ENCODE measurements around the gene RNF130.
"Not testable (repeated sequence)": the region's sequence is repeated elsewhere in the genome, so short reads cannot be mapped to it uniquely, and the experiment has no call there.

RNF130 gene

DNA sequence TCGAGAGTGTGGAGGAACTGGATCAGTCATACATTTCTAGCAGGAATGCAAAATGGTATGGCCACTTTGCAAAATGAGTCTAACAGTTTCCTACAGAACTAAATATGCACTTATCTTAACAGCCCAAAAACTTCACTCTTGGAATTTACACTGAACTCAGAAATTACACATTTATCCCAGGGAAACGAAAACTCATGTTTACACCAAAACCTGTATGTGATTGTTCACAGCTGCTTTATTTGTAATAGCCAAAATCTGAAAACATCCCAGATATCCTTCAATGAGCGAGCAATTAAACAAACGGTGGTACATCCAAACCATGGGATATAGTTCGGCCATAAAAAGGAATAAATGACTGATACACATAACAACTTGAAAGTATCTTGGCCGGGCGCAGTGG is 62.0 kb downstream of the RNF130 start:
- no peak for DNase-seq

DNA sequence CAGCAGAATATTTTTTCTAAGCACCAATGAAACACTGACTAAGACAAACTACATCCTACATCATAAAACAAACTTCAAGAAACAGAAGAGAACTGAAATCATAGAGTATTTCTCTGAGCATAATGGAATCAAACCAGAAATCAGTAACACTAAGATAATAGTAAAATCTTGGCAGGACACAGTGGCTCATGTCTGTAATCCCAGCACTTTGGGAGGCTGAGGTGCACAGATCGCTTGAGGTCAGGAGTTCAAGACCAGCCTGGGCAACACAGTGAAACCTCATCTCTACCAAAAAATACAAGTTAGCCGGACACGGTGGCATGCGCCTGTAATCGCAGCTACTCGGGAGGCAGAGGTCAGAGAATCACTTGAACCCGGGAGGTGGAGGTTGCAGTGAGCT is 63.1 kb downstream of the RNF130 start:
- DNase-seq: no peak

DNA sequence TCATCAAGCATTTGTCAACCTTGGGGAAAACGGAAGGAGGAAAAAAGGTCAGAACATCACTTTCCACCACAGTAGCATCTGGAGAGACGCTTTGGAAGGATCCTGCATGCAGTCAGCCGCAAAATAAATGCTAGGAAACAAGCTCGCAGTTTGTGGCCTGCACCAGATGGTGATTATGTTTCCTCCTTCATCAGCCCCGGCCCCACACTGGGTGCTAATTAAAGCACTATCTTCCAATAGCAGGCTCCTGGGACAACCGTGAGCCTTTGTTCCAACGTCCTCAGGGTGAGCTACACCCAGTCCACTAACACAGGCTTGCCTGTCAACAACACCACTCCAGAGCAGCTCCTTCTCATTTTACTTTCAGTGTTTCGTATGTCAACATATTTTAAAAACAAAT is 64.0 kb downstream of the RNF130 start:
- no peak for DNase-seq

DNA sequence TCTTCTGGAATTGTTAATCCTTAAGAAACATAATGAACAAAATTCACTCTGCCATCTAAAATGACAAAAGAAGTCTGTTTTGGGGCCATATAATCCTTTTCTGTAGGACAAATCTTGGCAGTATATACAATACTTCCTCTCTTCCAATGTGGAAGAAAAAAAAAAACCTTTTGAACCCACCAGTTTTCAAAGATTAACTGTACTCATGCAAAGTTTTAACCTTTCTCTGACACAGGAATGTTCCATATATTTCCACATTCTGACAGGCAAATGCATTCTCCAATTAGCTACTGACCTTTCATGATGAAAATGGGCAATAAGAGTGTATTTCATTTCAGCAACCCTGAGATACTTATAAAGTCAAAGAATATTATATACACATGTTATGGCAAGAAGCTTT is 65.4 kb downstream of the RNF130 start:
- DNase-seq: no peak

DNA sequence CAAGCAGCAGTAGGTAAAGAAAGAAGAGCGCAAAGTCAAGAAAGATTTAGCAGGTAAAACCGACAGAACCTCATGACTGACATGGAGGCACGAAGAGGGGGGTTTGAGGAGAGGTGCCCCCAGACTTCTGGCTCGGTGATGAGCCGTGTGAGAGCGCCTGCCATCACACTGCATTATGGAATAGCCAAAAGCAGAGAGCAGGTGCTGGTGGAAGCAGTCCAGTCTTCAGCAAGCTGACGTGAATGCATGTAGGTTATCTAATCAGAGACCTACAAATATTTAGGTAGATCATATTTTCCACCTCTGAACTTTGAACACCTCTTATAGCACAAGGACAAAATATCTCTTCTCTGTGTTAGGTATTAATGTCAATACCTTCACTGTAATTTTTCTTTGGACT is 68.4 kb downstream of the RNF130 start:
- no peak for DNase-seq

DNA sequence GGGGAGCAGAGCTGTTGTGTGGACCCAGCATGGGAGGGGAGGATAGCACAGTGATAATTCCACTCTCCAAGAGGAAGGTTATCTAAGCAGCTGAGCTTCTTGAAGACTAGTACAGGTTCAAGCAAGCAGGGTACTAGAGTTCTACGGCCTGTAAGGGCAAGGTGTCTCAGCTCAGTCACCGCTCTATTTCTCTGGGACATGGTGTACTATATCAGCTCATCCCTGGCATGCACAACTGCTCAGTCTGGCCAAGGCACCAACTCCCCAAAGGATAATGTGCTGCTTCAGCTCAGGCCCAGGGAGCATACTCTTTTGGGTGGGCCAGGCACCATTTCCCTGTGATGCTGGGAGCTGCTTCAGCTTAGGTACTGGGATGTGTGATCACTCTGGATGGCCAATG is 69.8 kb downstream of the RNF130 start:
- DNase-seq: no peak

DNA sequence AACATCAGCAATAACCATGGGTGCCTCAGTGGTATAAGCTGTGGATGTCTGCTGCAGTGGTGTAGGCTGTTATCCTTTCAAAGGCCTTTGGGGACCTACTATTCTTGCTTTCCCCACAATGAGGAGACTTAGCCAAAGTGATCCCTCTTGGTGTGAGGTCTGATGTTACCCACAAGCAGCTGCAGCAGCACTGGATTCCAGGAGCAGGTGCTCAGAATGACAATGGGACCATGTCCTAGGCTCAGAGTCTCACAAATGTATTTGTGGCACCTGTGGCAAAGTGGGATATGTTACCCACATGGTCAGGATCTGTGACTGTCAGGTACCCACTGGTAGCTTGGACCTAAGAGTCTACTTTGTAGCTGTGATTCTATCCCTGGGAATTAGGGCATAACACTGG is 70.4 kb downstream of the RNF130 start:
- DNase-seq: no peak

DNA sequence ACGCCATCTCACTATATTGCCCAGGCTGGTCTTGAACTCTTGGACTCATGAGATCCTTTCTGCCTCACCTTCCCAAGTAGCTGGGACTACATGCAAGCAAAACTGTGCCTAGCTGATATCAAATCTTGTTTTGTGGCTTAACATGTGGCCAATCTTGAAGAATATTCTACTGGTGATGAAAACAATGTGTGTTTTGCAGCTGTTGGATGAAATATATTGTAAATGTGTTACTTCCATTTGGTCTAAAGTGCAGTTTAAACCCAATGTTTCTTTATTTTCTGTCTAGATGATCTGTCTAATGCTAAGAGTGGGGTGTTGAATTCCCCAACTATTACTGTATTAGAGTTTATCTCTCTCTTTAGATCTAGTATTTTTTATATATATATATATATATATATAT is 73.1 kb downstream of the RNF130 start:
- DNase-seq: no peak

- no peak for DNase-seq
Measured at GRCh38 chr5:179994583-179995323, 76.8 kb downstream of the RNF130 start.

- DNase-seq: not testable (repeated sequence)
Measured at GRCh38 chr5:179992855-179993254, 78.7 kb downstream of the RNF130 start.

GRCh38 chr5:179991106-179991505 is 80.5 kb downstream of the RNF130 start:
- no peak for DNase-seq

GRCh38 chr5:179990525-179990924 is 81.0 kb downstream of the RNF130 start:
- DNase-seq: not testable (repeated sequence)

- no peak for DNase-seq
Measured at GRCh38 chr5:179986328-179986727, 85.2 kb downstream of the RNF130 start.

GRCh38 chr5:179981636-179982035 is 89.9 kb downstream of the RNF130 start:
- DNase-seq: no peak

DNA sequence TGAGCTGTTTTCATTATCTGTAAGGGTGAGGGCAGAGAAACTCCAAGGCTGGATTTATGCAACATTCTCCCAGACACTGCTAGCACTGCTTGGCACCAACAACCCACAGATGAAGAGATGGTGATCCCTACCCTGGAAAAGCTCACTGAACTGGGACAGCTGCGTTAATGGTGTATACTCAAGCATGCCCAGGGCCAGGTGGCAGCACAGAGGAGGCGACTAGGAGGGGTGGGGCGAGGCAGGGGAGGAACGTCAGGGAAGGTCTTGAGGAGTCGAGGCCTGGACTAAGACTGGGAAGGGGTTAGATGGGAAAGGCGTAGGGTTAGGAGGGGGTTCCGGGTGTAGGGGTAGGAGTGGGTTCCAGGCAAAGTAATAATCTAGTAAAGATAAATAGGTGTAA is 90.8 kb downstream of the RNF130 start:
- no peak for DNase-seq

DNA sequence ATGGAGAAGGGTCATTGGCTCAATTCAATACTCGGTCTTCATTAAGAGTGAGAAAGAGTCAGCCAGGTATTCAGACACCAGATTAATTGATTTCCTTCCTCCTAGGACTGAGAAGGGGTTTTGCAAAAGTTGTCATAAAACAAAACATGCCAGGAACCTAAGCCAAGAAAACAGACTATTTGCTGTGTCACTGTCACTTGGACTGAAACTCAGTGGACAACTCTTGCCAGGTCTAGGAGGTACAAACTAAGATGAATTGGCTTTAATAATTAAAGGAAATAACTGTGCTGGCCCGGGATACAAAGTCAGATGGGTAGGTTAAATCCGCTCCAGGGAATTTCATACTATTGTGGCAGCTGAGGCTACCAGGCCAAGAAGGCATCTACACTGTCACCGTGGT is 92.8 kb downstream of the RNF130 start:
- DNase-seq: no peak

- no peak for DNase-seq
Measured at GRCh38 chr5:179975713-179976134, 95.8 kb downstream of the RNF130 start.

GRCh38 chr5:179974946-179975712 is 96.4 kb downstream of the RNF130 start:
- no peak for DNase-seq

- no peak for DNase-seq
Measured at GRCh38 chr5:179974246-179974945, 97.2 kb downstream of the RNF130 start.

DNA sequence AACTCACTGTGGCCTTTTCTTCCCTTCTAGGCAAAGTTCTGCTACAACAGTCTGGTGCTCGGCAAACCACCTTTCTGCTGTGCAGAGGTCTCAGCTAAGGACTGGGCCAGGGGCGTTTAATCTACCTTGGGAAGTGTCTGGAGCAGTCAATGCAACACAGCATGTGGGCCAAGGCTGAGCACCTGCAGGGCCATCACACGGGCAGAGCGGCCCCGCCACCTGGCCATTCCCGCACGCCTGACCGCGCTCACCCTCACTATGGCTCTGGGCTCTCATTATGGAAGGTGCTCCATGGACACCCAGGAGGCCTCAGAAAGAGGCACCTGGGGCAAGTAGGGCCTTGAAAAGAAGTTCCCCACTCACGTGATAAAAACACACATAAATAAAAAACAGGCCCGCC is 98.2 kb downstream of the RNF130 start:
- no peak for DNase-seq

DNA sequence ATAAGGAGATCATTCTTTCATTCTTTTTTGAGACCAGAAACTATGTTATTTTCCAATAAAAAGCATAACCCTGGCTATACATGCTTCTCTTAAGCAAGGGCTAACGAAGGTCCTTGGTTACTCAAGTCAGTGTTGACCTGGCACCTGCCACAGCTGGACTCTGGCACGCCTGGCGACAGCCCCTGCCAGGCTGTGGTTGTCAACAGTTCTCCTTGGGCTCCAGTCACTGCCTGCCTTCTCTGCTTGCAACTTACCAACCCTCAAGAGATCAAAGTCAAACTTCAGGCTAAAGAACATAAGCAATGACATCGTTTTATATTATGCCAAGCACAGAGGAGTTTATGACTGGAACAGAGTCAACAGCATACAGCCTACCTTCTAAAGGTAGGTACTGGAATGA is 102.4 kb downstream of the RNF130 start:
- no peak for DNase-seq

DNA sequence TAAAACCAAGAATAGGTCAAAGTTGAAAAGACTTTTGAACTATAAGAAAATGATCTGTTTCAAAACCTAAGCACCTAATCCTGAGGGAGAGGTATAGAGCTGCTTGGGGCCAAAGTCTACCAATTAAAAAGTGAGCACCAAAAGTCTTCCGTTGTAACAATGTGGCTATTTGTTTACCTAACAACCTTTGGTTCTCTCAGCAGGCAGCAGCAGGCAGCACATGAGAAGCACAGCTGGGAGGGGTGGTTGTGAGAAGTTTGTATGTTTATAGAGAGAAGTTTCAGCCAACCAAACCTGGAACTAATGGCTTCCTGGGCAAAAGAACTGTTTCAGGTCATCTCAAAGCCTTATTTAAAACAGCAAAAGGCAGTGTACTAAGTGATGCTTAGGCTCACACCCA is 104.1 kb downstream of the RNF130 start:
- DNase-seq: no peak

DNA sequence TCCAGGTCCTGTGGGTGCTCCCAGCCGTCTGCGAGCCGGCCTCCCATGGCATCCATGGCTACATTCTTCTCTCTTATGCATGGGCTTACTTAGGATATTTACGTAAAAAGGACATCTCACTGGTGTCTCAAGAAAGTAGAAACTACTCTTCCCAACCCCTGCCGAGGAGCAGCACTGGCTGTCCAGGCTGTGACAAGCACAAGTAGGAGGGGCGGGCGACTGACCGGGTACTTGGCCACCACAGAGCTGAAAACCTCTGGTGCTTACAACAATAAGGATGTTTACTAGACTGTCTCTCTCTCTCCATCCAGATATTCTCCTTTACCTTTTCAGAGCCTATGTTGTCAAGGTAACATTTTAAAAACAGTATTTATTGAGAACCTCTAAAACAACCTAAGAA is 107.5 kb downstream of the RNF130 start:
- DNase-seq: no peak

GRCh38 chr5:179963375-179963774 is 108.2 kb downstream of the RNF130 start:
- DNase-seq: no peak

Data from activated CD8-positive, alpha-beta memory T cell treated with anti-CD3 and anti-CD28 coated beads for 24 hours (primary cell).